ENCODE results near the gene NTNG2.
A peak's percentile ranks its signal among the peaks of the same experiment; 100 is the strongest.
"Not testable (repeated sequence)": the region's sequence is repeated elsewhere in the genome, so short reads cannot be mapped to it uniquely, and the experiment has no call there.

The NTNG2 gene, protein sequence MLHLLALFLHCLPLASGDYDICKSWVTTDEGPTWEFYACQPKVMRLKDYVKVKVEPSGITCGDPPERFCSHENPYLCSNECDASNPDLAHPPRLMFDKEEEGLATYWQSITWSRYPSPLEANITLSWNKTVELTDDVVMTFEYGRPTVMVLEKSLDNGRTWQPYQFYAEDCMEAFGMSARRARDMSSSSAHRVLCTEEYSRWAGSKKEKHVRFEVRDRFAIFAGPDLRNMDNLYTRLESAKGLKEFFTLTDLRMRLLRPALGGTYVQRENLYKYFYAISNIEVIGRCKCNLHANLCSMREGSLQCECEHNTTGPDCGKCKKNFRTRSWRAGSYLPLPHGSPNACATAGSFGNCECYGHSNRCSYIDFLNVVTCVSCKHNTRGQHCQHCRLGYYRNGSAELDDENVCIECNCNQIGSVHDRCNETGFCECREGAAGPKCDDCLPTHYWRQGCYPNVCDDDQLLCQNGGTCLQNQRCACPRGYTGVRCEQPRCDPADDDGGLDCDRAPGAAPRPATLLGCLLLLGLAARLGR

DNA sequence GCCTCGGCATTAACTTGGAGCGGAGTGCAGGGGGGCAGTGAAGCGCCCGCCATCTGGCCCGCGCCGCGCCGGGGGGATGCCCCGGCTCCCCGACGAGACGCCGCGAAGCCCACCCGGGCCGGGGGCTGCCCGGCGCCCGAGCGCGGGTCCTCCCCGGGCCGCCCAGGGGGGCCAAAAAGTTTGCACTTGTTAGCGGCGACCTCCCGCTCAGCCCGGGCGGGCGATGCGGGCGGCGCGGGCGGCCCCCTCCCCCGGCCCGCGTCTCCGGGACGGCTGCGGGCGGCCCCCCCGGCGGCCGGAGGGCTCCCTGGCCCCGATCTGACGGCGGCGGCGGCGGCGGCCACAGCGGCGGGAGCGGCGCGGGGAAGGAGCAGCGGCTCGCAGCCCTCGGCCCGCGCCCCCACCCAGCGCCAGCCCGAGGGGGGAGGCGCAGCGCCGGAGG is at the start of gene NTNG2:
Gene NTNG2, plus strand, starts transcription at position 316 of the 442 bp plus-strand sequence. CDS start 4,774 bp downstream, outside the sequence.
- no peak for DNase-seq

DNA sequence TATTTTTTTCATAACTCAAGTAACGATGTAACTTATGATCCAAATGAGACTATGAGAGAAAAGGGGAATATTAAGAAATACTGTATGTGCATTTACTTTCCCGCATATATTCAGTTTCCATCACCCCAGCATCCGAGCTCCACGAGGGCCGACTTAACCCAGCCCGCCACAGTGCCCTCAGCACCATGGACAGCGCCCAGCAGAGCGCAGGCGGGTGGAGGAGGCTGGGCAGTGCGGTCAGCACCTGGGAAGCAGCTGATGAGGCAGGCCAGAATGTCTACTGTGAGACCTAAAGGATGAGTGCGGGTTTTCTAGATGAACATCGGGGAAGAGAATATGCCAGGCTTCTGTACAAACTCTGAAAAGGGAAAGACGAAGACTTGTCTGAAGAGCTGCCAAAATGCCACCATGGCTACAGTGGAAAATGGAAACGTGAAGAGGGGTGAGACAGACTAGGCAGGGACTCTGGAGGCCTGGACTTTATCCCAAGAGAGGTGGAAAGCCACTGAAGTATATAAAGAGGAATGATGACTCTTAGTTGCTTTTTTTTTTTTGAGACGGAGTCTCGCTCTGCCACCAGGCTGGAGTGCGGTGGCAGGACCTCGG is 47.7 kb upstream of the NTNG2 start:
- no peak for DNase-seq

DNA sequence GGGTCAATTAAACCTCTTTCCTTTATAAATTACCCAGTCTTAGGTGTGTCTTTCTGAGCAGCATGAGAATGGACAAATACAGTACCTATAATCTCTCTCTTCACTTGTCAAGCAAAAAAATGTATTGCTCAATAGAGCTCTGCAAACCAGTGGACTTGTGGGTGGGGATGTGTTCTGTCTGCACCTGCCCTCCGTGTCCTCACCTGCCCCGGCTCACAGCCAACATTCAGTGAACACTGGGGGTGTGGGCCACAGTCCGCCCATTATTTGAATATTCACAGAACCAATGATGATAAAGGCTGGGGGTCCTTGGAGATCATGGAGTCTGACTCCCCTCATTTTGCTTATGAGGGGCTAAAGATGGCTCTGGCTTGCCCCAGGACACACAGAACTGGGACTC is 45.3 kb upstream of the NTNG2 start:
- DNase-seq = no peak

DNA sequence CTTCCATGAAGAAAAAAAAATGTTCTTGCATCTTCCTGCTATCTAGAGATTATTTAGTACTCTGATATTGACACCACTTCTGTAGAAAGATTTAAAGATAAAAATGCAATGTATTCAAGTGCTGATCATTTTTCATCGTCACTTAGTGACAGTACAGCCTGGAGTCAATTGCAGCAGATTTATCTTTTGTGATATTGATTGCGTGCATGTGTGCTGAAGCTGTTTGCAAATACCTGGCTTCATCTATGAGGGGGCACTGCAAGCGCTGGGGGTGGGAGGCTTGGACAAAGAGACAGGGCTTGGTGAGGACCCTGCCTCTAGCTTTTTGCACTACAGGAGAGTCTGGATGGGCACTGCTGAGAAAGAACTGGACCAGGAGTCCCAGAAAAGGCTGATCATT is 44.2 kb upstream of the NTNG2 start:
- DNase-seq = no peak

DNA sequence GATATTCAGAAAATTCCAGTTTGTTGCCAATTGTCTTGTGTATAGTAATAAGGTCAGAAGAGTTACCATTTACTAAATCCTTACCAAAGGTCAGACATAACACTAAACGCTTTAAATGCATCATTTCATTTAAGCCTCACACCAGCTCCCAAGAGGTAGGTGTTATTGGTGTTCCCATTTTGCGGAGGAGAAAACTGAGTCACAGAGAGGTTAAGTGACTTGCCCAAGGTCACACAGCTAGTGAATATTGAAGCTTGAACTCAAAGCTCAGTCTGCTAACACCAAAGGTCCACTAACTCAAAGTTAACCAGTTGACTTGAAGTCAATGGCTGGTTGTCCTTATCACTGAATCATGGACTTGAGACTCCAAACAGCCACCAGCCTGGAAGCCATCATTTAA is 40.8 kb upstream of the NTNG2 start:
- no peak for DNase-seq

DNA sequence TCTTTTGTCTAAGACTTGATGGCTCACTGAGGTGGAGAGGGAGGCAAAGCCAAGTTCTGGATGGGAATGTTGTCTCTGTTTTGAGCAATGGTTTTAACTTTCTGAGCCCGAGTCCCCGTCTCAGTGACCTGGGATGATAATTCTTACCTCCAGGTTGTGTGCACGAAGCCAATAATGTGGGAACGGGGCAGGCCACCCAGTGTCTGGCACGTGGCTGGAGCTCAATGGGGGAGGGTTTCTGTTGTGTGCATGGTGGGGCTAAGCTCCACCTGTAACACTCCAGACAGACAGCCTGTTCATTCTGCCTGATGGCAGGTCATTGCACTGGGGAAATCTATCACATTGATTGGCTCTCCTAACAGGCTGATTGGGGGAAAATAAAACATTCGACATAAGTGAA is 37.1 kb upstream of the NTNG2 start:
- no peak for DNase-seq

DNA sequence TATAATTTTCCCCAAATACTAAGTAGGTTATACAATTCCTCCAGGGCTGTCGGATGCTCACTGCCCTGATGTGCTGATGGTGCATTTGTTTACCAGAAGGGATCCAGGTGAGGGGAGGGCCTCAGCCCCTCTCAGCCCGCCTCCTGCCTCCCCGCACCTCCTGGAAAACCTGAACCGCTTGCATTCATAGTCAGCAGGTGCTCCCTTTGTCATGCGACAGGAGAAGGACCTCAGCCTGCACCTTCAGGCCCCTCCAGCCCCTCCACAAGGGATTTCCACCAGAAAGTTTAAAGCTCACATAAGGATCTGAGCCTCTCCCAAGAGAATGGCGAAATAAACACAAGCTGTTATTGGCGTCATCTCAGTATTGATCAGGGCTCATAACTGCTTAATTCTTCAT is 36.5 kb upstream of the NTNG2 start:
- no peak for DNase-seq

DNA sequence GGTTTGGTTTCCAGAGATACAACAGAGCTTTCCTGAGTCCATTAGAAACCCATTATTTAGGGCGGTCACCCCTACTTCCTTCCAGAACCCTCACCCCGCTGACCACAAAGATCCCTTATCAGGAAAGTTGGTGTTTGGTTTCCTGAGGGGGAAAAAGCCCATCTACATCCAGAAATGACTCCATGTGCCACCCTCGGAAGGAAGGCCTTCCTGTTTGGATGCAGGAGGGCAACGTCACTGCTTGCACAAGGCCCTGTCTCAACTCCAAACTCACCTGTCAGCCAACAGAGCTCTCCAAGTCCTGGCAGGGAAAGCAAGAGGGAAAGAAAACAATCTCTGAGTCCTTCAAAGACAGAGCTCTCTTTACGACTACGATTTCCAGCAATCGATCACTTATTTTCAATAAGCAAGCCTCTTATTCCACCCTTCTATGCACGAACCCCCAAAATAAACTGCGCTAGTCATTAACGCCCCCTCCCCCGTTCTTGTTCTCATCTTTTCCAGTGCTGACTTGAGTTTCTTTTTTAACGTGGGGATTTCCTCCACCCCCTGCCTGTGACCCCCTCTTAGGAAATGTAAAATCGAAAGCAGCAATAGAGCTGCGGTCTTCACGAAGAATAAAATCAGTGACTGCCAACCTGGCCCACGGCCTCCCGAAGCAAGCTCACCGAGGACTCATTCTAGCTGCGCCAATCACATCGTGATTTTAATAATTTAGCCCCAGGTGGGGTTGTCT is 35.7 kb upstream of the NTNG2 start:
- no peak for DNase-seq

DNA sequence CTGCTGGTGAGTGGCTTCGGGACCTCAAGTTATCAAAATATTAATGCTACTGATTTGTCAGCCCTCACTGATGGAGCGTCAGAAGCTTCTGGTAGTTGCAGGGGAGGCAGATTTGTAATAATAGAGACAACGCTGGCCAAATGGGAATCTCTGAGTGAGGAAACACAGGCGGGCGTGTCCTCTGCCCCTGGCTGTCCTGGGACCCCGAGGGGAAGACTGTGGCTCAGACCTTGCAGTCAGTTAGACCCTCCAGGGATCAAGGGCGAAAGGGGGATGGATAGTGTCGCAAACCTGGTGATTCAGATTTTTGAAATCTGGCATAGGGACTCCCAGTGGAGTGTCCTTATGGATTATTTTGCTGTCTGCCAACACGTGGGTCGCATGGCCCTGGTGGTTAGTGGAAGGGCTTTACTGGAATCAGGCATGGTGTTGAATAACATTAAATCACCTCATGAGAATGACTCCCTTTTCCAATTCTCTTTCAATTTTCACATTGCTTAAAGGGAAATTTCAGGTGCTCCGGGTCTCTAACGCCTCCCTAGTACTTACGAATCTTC is 35.1 kb upstream of the NTNG2 start:
- DNase-seq = no peak

DNA sequence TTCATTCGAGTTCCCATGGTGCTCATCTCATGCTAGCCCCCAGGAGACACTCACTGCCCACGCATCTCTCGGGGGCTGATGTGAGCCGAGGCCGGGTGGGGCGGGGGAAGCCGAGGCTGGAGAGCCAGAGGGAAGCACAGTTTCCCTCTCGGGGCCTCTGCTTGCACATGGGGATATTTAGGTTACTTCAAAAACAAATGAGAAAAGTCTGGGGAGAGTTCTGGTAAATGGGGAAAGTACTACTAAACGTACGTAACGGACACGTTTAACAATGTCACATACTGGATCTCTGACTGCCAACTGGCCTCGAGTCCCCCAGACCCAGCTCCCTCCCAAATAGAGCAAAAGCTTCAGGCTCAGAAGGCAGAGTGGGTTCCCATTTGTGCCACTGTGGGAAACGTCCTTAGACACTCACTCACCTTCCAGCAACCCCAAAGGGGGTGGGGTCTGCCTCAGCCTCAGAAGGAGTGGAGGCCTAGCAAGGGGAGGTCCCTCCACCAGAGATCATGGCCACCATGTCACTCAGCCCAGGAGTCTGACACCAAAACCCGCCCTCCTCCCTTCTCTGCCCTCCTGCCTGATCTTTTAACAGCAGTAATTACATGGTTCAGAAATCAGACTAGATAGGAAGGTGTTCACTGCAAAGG is 33.8 kb upstream of the NTNG2 start:
- no peak for DNase-seq

DNA sequence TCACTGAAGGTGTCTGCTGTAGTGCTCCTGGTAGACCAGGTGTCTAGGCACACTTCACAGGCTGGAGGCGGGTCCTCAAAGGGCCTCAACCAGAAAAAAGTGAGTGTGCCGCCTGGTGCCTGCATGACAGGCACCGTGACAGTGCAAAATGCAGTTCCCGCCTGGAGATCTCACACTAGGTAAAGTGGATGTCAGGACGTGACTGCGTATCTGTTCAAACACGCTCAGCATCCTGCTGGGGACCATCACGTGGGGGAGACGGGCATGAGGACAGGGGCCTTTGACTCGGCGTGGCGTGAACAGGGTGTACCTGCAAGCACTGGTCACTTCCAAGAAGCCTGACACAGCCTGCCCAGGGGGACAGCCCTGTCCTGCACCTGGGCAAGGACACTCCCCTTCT is 32.3 kb upstream of the NTNG2 start:
- DNase-seq = no peak

DNA sequence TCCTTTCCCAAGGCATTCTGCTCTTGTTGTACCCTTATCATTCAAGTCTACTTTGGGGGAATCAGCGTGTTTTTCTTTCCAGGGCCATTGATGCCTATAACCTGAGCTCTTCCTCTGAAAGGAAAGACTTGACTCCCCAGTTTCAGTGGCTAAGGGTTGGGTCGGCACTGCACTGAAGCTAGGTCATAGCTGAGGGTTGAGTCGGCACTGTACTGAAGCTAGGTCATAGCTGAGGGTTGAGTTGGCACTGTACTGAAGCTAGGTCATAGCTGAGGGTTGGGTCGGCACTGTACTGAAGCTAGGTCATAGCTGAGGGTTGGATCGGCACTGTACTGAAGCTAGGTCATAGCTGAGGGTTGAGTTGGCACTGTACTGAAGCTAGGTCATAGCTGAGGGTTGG is 27.8 kb upstream of the NTNG2 start:
- DNase-seq = not testable (repeated sequence)

DNA sequence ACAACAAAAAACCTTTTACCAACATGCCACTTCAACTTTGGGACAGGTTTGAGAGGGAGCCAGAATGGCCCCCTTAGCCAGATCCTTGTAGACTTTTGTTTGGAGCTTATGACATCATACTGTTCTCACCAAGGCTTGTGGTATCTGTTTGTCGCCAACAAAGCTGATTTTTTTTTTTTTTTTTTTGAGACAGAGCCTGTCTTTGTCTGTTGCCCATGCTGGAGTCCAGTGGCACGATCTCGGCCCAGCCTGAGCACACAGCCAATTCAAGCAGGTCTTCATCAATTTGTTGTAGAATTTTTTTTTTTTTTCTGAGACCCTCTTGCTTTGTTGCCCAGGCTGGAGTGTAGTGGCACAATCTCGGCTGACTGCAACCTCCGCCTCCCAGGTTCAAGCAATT is 26.4 kb upstream of the NTNG2 start:
- no peak for DNase-seq

DNA sequence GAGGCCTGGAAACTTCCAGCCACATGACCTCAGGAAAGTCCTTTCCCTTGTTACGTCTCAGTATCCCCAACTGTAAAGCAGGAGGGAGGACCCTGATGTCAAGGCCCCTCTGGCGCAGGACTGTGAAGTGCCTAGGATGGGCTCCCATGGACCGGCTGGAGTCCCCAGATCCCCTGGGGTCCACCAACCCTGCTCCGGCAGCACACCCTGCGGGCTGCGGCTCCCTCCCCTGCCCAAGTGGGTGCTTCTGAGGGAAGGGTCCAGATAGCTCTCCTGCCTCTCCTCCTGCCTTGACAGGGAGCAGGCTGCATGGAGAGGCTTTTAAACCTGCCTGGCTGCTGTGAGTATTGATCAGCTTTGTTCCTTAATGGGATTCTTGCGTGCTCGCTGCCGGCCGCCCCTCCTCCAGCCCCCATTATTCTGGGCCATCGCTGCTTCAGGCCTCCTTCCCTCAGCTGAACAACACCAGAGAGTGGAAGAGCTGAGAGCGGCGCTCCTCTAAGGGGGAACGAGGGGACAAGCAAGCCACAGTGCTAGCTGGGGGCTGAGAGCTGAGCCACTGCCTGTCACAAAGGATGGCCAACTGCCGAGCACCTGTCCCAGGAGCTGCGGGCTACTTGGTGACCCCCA is 25.6 kb upstream of the NTNG2 start:
- no peak for DNase-seq

DNA sequence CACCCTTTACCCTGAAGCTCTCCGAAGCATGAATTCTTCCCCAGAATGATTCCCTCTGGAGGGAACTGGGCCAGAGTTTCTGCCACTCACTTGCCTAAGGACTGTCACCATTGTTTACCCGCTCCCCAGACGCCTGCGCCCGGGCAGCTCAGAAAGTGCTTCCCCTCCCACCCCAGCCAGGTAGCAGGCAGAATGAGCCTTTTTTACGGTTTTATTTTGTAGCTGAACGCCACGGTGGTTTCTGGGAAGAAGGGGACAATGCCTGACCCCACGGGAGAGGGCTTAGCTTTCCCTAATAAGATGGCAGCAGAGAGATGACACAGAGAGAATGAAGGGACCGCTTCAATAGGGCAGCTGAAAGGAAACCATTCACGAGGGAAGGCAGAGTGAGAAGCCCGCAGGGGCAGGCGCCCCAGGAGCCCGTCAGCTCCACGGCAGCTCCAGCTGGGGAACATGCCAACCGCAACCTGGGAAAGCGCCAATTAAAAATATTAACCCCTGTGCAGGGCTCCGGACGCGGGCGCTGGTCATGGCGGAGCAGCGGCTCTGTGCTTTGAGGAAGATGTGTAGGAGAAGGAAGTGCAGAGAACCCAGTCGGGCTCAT is 20.4 kb upstream of the NTNG2 start:
- peak in 1 of 2 experiments; percentile 42 for DNase-seq

DNA sequence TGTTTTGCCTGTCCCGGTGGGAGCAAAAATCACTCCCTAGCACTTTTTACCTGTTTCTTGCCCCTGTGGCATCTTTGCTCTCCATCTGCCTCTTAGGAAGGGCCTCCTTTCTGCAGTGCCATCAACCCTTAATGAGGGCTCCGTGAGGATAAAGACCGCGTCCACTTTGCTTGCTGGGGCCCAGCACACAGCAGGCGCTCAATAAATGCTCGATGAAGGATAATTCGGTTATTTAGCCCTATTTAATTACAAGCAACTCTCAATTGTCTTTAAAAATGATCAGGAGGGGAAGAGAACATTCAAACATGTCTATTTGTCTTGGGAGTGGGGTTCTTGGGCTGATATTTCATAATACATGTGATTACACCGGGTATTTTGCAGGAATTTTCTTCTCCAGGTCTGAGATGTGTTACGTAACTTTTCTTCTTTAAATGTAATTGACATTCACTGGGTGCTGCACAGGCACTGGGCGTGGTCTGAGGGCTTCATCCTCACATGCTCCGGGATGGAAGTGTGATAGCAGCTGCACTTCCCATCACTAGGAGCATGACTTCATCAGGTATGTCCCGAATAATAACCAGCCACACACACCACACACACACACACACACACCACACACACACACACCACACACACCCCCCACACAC is 19.8 kb upstream of the NTNG2 start:
- peak; percentile 58 to 73 for DNase-seq

DNA sequence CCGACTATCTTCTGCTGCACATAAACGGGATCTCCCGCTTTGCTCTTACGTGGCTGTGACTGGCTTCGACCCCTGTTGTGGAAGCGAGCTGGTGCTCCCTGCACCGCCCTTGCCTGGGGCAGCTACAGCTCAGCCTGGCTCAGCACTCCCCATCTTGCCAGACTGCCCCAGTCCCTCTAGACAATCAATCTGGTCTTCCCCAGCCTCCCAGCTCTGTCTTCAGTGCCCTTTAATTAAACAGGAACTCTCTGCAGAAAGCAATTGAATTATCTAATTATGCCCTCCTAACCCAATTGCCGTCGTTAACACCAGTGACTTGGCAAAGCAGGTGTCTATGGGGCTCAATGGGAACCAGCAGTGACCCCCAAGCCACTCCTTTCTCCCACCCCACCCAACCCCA is 18.9 kb upstream of the NTNG2 start:
- DNase-seq = no peak

DNA sequence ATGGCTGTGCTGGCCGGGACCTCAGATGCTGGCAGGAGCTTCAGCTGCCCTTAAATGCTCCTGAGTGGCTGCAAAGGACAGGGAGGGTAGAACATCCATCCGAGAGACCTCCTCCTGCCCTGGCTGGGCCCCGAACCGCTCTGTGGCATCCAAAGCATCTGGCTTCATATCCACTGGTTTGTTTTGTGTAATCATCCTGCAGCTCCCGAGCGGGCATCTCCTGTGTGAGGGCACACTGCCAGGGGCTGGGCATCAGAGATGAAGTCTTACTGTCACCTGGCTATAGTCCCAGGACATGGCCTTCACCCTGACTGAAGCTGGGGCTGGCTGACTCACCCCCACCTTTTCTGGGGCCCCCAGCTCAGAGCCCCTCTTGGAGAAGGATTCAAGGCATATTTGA is 18.5 kb upstream of the NTNG2 start:
- peak in 1 of 2 experiments; percentile 14 for DNase-seq

DNA sequence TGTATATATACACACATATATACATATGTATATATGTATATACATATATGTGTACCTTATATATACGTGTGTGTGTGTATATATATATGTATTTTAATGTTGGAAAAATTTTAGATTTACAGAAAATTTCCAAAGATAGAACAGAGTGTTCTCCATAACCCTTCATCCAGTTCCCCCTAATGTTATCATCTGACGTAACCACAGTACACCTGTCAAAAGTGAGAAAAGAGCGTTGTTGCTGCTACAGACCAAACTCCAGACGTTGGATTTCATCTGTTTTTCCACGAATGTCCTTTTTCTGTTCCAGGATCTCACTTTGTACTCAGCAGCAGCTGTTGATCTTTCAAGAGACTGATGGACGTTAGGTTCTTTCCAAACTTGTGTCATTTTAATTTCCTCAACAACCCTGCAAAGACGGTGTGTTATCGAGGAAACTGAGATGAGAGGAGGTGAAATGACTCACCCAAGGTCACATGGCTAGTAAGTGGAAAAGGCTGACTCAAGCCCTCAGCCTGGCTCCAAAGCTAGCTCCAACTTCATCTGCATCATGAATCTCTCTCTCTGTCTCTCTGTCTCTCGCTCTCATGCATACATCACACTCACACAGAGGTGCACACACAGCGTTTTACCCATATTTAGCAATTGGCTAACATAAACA is 17.0 kb upstream of the NTNG2 start:
- no peak for DNase-seq

DNA sequence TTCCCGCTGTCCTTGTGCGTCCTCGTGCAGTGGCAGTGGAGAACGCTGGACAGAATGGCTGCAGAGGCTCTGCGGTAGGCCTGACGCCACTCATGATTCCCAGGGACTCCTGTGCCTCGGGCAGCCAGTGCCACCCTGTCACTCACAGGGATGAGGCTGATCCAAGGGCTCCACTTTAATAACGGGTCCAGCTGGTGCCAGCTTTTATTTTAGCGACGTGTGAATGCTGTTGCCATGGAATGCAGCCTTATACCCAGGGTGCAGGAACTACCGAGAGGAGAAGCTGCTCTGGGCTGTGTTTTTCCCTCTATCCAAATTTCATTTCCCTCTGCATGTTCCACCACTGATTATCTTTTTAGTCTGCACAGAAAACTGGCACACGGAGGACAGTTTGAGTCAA is 15.8 kb upstream of the NTNG2 start:
- no peak for DNase-seq

DNA sequence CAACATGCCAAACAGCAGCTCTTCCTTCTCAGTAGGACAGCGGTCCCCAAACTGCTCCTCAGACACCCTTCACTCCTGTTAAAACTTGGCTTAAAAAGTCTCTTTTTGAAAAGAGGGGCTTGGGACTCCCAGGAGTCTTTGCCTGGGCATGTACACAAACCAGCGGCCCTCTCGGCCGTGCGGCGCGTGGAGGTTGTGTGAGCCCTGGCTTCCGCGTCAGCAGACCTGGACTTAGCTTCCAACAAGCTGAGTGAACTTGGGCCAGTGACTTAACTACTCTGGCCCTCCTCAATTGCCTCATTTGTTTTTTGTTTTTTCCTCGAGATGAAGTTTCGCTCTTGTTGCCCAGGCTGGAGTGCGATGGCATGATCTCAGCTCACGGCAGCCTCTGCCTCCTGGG is 15.3 kb upstream of the NTNG2 start:
- DNase-seq = no peak

Data from SHP77 (cell line).